A673 (cell line): ENCODE data around the gene VPS72. TPM values are rescaled to one million over a fixed set of nuclear protein-coding genes. Genes with fewer than 3 reads are reported as not detected.

ENCODE experiments used
- Bru-seq: library from RNA; stranded (reverse); fragments of 400-500 nt; gene quantifications from one replicate; lab custom pipeline; 2021; lab: Mats Ljungman, UMichigan
- BruChase-seq, 2 experiments: library from RNA; stranded (reverse); fragments of 400-500 nt; gene quantifications; one replicate each; lab custom pipeline; 2021; lab: Mats Ljungman, UMichigan
- BruUV-seq: library from RNA; stranded (reverse); fragments of 400-500 nt; replicated peaks from 2 replicates; lab custom pipeline; 2021; lab: Mats Ljungman, UMichigan
- CTCF ChIA-PET: fragments of 300-600 bp; sonication (Branson Sonifier 250); formaldehyde crosslinking; loops from one replicate; lab custom pipeline; 2022; ENCODE audit warnings: antibody characterized with exemption; lab: Charles Lee
- POLR2A ChIA-PET: fragments of 300-600 bp; sonication (Branson Sonifier 250); formaldehyde crosslinking; loops from one replicate; lab custom pipeline; 2022; ENCODE audit warnings: antibody characterized with exemption; ENCODE audit not compliant: low non-redundant PET; lab: Charles Lee
- DNase-seq: peaks from one replicate; pipeline ENCODE4 v3.0.0-alpha.2; 2015; ENCODE audit warnings: low spot score
- H3K27ac ChIP-seq: fragments of 200-600 bp; sonication (generic); 2 replicates; pipeline ENCODE4 v1.5.1; 2016; ENCODE audit warnings: mixed run types, low read depth, mild to moderate bottlenecking, mixed read lengths, antibody characterized with exemption, low read length; ENCODE audit not compliant: poor library complexity, severe bottlenecking
- H3K27me3 ChIP-seq: fragments of 200-600 bp; sonication (generic); replicated peaks from 2 replicates; pipeline ENCODE4 v1.6.1; 2017; ENCODE audit warnings: mixed run types, low read depth, mild to moderate bottlenecking, mixed read lengths, antibody characterized with exemption, low read length; ENCODE audit not compliant: insufficient read depth, poor library complexity
- H3K36me3 ChIP-seq: fragments of 200-600 bp; sonication (generic); 2 replicates; pipeline ENCODE4 v1.6.1; 2016; ENCODE audit warnings: mixed run types, mild to moderate bottlenecking, mixed read lengths, antibody characterized with exemption, low read length; ENCODE audit not compliant: insufficient read depth, poor library complexity, severe bottlenecking
- H3K4me1 ChIP-seq: fragments of 200-600 bp; sonication (generic); 2 replicates; pipeline ENCODE4 v1.6.1; 2017; ENCODE audit warnings: mixed run types, mild to moderate bottlenecking, mixed read lengths, antibody characterized with exemption, low read length; ENCODE audit not compliant: insufficient read depth, poor library complexity, severe bottlenecking
- H3K4me3 ChIP-seq: fragments of 200-600 bp; sonication (generic); 2 replicates; pipeline ENCODE4 v1.5.1; 2016; ENCODE audit warnings: low read depth, mixed run types, mild to moderate bottlenecking, mixed read lengths, low read length; ENCODE audit not compliant: poor library complexity, severe bottlenecking
- H3K9me3 ChIP-seq: fragments of 200-600 bp; sonication (generic); 2 replicates; pipeline ENCODE4 v1.6.1; 2016; ENCODE audit warnings: mixed run types, low read depth, mild to moderate bottlenecking, mixed read lengths, antibody characterized with exemption, low read length; ENCODE audit not compliant: poor library complexity, severe bottlenecking
- EZH2 ChIP-seq: fragments of 200-600 bp; sonication (generic); IDR thresholded peaks from 2 replicates; pipeline ENCODE4 v1.6.1; 2017; ENCODE audit warnings: borderline replicate concordance, low read depth, mild to moderate bottlenecking, mixed read lengths, antibody characterized with exemption, low read length; ENCODE audit not compliant: poor library complexity, severe bottlenecking
- intact Hi-C: fragments of 100-400 bp; cut with micrococcal nuclease; formaldehyde crosslinking; loops from one replicate; pipeline ENCODE4 v1.10.0; 2022; ENCODE audit not compliant: unreplicated experiment
- long read RNA-seq: library from polyadenylated mRNA; stranded (forward); transcript quantifications from one replicate; pipeline ENCODE4 v2.0.0, GENCODE V29; 2022
- total RNA-seq: library from RNA; stranded (reverse); gene quantifications from 2 replicates; pipeline ENCODE4 v1.2.3, GENCODE V29; 2021
- TF ChIP-seq, protein P1 (sequence below): fragments of 300-800, 200-600 bp; sonication (generic); conservative IDR thresholded peaks from 2 replicates; pipeline ENCODE4 v1.5.1; 2017; ENCODE audit warnings: low read depth, mild to moderate bottlenecking, antibody characterized with exemption, low read length, moderate library complexity, mixed read lengths

VPS72 gene, protein sequence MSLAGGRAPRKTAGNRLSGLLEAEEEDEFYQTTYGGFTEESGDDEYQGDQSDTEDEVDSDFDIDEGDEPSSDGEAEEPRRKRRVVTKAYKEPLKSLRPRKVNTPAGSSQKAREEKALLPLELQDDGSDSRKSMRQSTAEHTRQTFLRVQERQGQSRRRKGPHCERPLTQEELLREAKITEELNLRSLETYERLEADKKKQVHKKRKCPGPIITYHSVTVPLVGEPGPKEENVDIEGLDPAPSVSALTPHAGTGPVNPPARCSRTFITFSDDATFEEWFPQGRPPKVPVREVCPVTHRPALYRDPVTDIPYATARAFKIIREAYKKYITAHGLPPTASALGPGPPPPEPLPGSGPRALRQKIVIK
- total RNA-seq, result 113 and 114 TPM in 2 replicates
- percentile 76 among the genes with signal in this experiment for Bru-seq, nascent RNA
- BruChase-seq, experiment 1, labeled RNA remaining after a 2-hour chase, result percentile 76 among the genes with signal in this experiment
- percentile 86 among the genes with signal in this experiment for BruChase-seq, experiment 2, labeled RNA remaining after a 6-hour chase
- long read RNA-seq, transcript VPS72-202 (6 exons, 1,527 nt), result major isoform, 81 of 97 reads
- long read RNA-seq, partial matches to known transcripts, result 2 of 97 reads
- long read RNA-seq, other reads (novel, unspliced or antisense), result 11 of 97 reads

GRCh38 chr1:151189637-151190445 lies at the start of gene VPS72:
VPS72 (minus strand) TSS chr1:151190197; CDS start chr1:151190121, 76 bp downstream.
- intact Hi-C loops, result no loop called here
- BruUV-seq, result no TSS peak

DNA sequence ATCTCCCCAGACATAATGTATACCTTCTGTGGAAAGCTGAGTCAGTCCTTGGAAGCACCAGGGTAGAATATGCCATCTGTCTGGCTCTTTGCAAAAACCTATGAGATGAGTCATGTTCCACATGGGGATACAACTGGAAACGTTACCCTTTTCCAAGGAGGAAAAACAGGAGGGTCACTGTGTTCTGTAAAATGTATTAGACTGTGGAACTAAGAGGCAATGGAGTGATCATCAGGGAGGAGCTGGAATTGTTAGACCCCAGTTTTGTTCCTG lies 48.4 kb upstream of the VPS72 start:
- BruUV-seq, result no TSS peak
- TF ChIP-seq EZH2, result no peak
- TF ChIP-seq, protein P1, sequence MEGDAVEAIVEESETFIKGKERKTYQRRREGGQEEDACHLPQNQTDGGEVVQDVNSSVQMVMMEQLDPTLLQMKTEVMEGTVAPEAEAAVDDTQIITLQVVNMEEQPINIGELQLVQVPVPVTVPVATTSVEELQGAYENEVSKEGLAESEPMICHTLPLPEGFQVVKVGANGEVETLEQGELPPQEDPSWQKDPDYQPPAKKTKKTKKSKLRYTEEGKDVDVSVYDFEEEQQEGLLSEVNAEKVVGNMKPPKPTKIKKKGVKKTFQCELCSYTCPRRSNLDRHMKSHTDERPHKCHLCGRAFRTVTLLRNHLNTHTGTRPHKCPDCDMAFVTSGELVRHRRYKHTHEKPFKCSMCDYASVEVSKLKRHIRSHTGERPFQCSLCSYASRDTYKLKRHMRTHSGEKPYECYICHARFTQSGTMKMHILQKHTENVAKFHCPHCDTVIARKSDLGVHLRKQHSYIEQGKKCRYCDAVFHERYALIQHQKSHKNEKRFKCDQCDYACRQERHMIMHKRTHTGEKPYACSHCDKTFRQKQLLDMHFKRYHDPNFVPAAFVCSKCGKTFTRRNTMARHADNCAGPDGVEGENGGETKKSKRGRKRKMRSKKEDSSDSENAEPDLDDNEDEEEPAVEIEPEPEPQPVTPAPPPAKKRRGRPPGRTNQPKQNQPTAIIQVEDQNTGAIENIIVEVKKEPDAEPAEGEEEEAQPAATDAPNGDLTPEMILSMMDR, result no peak
- H3K4me1 ChIP-seq, result no peaks in the 10 kb centered on the region
- DNase-seq, result no peak
- intact Hi-C loops, result no loop called here
- no peaks in the 10 kb centered on the region for H3K9me3 ChIP-seq
- no peak overlapping the region for H3K27ac ChIP-seq
- ChIA-PET CTCF (no interaction called here), POLR2A (no interaction called here)
- H3K4me3 ChIP-seq, result no peak overlapping the region
- H3K36me3 ChIP-seq, result peaks cover 96% of the 10 kb centered on the region
- H3K27me3 ChIP-seq, result no peaks in the 10 kb centered on the region

More at GRCh38 chr1:151189637-151190445, at the start of gene VPS72:
- Histone ChIP-seq H3K9me3 (no peaks in the 10 kb centered on the region), H3K36me3 (peaks cover 10% of the 10 kb centered on the region), H3K4me3 (peak within 1 kb of the TSS; percentile 80), H3K4me1 (peaks cover 5% of the 10 kb centered on the region), H3K27me3 (no peaks in the 10 kb centered on the region), H3K27ac (peak within 1 kb of the TSS; percentile 86)
- POLR2A ChIA-PET, result no interaction called here
- CTCF ChIA-PET, result interaction anchor here (0.6 kb wide), 1 partner anchor 1114 kb away, joined by 3 read pairs; no protein-coding TSS in a partner anchor
- peak; percentile 96 for DNase-seq
- no peak for TF ChIP-seq EZH2
- TF ChIP-seq, protein P1, result no peak
